K562 (cell line): Measurements from ENCODE around the gene SLC5A3. TPM values are rescaled to one million over a fixed set of nuclear protein-coding genes. Genes with fewer than 3 reads are reported as not detected.

Experiments
- ATAC-seq: fragments of 200-7000 bp; cut with Tn5 transposase; 3 replicates; pipeline ENCODE4 v1.9.1; 2020; ENCODE audit warnings: moderate library complexity
- BruUV-seq: library from RNA; stranded (reverse); fragments of 400-500 nt; replicated peaks from 2 replicates; lab custom pipeline; 2021; lab: Mats Ljungman, UMichigan
- CTCF ChIA-PET: fragments of 300-600 bp; formaldehyde crosslinking; extraction: SDS; loops from one replicate; lab custom pipeline; 2021; ENCODE audit warnings: low intra/inter-chr PET ratio; lab: Yijun Ruan, JAX
- POLR2A ChIA-PET: fragments of 300-600, 350-650 bp; sonication (Branson Sonifier 250); formaldehyde crosslinking; extraction: SDS; loops from one replicate; lab custom pipeline; 2021; ENCODE audit warnings: antibody characterized with exemption, inconsistent platforms; lab: Yijun Ruan, JAX
- DNase-seq, 4 experiments: peaks; one replicate each; pipeline versions ENCODE4 v3.0.0 to v3.0.0-alpha.2; 2011 to 2018; ENCODE audit warnings: low spot score in 3 of 4, mixed read lengths in 3 of 4; ENCODE audit errors: extremely low read depth in 1 of 4
- FAIRE-seq: peaks from 2 replicates; lab custom pipeline; 2011; peaks lifted over from hg19 to GRCh38; lab: Jason Lieb, UNC
- H2AFZ ChIP-seq: 2 replicates; pipeline ENCODE4 v1.6.0; 2011; ENCODE audit warnings: low read depth, low read length, control low read depth, inconsistent platforms
- H3K27ac ChIP-seq: fragments of 200-600 bp; 3 replicates; pipeline ENCODE4 v1.8.0; 2011; ENCODE audit warnings: low read depth, mild to moderate bottlenecking, control low read depth, inconsistent platforms, low read length, moderate library complexity, mixed read lengths; ENCODE audit errors: extremely low read depth
- H3K27me3 ChIP-seq, 2 experiments: fragments of 300-600 bp in 1 of 2; 2 replicates in 1 of 2; 3 replicates in 1 of 2; pipeline versions ENCODE4 v1.6.0 to v1.8.0; 2011; ENCODE audit warnings: inconsistent platforms in 2 of 2, low read length in 2 of 2, mild to moderate bottlenecking in 1 of 2, mixed read lengths in 1 of 2, moderate library complexity in 1 of 2; ENCODE audit not compliant: control insufficient read depth in 2 of 2, insufficient read depth in 2 of 2
- H3K36me3 ChIP-seq: fragments of 300-600 bp; 3 replicates; pipeline ENCODE4 v1.8.0; 2011; ENCODE audit warnings: mild to moderate bottlenecking, low read length, inconsistent platforms; ENCODE audit not compliant: control insufficient read depth, insufficient read depth
- H3K4me1 ChIP-seq, 2 experiments: fragments of 200-600 bp in 1 of 2; replicated peaks in 1 of 2; 2 replicates in 1 of 2; 3 replicates in 1 of 2; pipeline versions ENCODE4 v1.5.1 to v1.8.0; 2011; ENCODE audit warnings: inconsistent platforms in 2 of 2, low read length in 2 of 2, mild to moderate bottlenecking in 1 of 2, mixed read lengths in 1 of 2, moderate library complexity in 1 of 2; ENCODE audit not compliant: control insufficient read depth in 2 of 2, insufficient read depth in 2 of 2
- H3K4me2 ChIP-seq: 2 replicates; pipeline ENCODE4 v1.6.1; 2011; ENCODE audit warnings: low read length, control low read depth, inconsistent platforms, mixed read lengths; ENCODE audit not compliant: insufficient read depth
- H3K4me3 ChIP-seq: fragments of 200-600 bp; sonication (generic), shearing (Covaris generic); 2 replicates; pipeline ENCODE4 v1.5.1; 2016; ENCODE audit warnings: control low read depth, inconsistent platforms
- H3K79me2 ChIP-seq: fragments of 200-600 bp; 3 replicates; pipeline ENCODE4 v1.8.0; 2011; ENCODE audit warnings: low read length, inconsistent platforms; ENCODE audit not compliant: control insufficient read depth, insufficient read depth
- H3K9ac ChIP-seq, 2 experiments: 2 replicates each; pipeline versions ENCODE4 v1.6.0 to v1.6.1; 2011; ENCODE audit warnings: low read depth in 2 of 2, low read length in 2 of 2, control low read depth in 1 of 2, inconsistent platforms in 1 of 2, mild to moderate bottlenecking in 1 of 2, mixed read lengths in 1 of 2; ENCODE audit not compliant: insufficient read depth in 1 of 2
- H3K9me1 ChIP-seq: one replicate; pipeline ENCODE4 v1.6.0; 2011; ENCODE audit warnings: inconsistent platforms, mild to moderate bottlenecking, low read length, moderate library complexity; ENCODE audit not compliant: control insufficient read depth, insufficient read depth
- H3K9me3 ChIP-seq: replicated peaks from 2 replicates; pipeline ENCODE4 v1.5.1; 2011; ENCODE audit warnings: low read depth, low read length, inconsistent platforms; ENCODE audit not compliant: control insufficient read depth, insufficient read depth
- H4K20me1 ChIP-seq: replicated peaks from 2 replicates; pipeline ENCODE4 v1.6.1; 2011; ENCODE audit warnings: low read length, inconsistent platforms, mixed read lengths; ENCODE audit not compliant: control insufficient read depth, insufficient read depth
- BRF2 ChIP-seq: IDR thresholded peaks from 3 replicates; pipeline ENCODE4 v1.6.1; 2011; ENCODE audit warnings: borderline replicate concordance, mild to moderate bottlenecking; ENCODE audit not compliant: insufficient read length, insufficient read depth
- FOXP1 ChIP-seq: sonication (generic); formaldehyde crosslinking; IDR thresholded peaks from 2 replicates; pipeline ENCODE4 v1.8.0; 2022; ENCODE audit warnings: mild to moderate bottlenecking, missing genetic modification reagents
- GABPB2 ChIP-seq: fragments of 250-450 bp; sonication (Bioruptor Pico); conservative IDR thresholded peaks from 2 replicates; pipeline ENCODE4 v1.5.1; 2021; ENCODE audit warnings: mild to moderate bottlenecking
- HCFC1 ChIP-seq: IDR thresholded peaks from 2 replicates; pipeline ENCODE4 v1.6.1; 2012; ENCODE audit warnings: low read depth, low read length, improper control_type of control experiment
- MAZ ChIP-seq, 2 experiments: fragments of 450-650 bp in 1 of 2; sonication (generic) in 1 of 2; formaldehyde crosslinking; IDR thresholded peaks in 1 of 2; conservative IDR thresholded peaks in 1 of 2; 2 replicates each; pipeline versions ENCODE4 v1.4.0 to v1.5.0; 2020; ENCODE audit warnings: mild to moderate bottlenecking in 1 of 2, missing genetic modification reagents in 1 of 2
- MCM2 ChIP-seq: fragments of 450-650 bp; IDR thresholded peaks from 2 replicates; pipeline ENCODE4 v1.6.1; 2017; ENCODE audit warnings: low read depth, mild to moderate bottlenecking
- MIER1 ChIP-seq: fragments of 450-650 bp; IDR thresholded peaks from 2 replicates; pipeline ENCODE4 v1.6.1; 2016; ENCODE audit warnings: antibody characterized with exemption, mild to moderate bottlenecking, low read depth
- NFIC ChIP-seq: fragments of 450-650 bp; IDR thresholded peaks from 2 replicates; pipeline ENCODE4 v1.6.1; 2017; ENCODE audit warnings: mild to moderate bottlenecking, inconsistent platforms
- OTX1 ChIP-seq: fragments of 450-650 bp; formaldehyde crosslinking; IDR thresholded peaks from 2 replicates; pipeline ENCODE4 v1.4.0; 2022; ENCODE audit warnings: mild to moderate bottlenecking
- POLR3A ChIP-seq: IDR thresholded peaks from 2 replicates; pipeline ENCODE4 v1.6.1; 2011; ENCODE audit warnings: borderline replicate concordance, mild to moderate bottlenecking, moderate library complexity; ENCODE audit not compliant: insufficient read length, insufficient read depth; ENCODE audit errors: extremely low read depth
- RCOR1 ChIP-seq, 2 experiments: IDR thresholded peaks; 2 replicates each; pipeline ENCODE4 v1.6.1; 2012; ENCODE audit warnings: low read depth in 2 of 2, low read length in 2 of 2, borderline replicate concordance in 1 of 2, improper control_type of control experiment in 1 of 2
- RHOXF2B ChIP-seq: fragments of 250-450 bp; sonication (Bioruptor Pico); conservative IDR thresholded peaks from 2 replicates; pipeline ENCODE4 v1.5.1; 2021
- SMAD1 ChIP-seq: fragments of 150-350 bp; IDR thresholded peaks from 2 replicates; pipeline ENCODE4 v1.6.1; 2014; ENCODE audit warnings: low read length, low read depth; ENCODE audit not compliant: partially characterized antibody
- TAF9B ChIP-seq: fragments of 450-650 bp; IDR thresholded peaks from 2 replicates; pipeline ENCODE4 v1.6.1; 2018; ENCODE audit warnings: mild to moderate bottlenecking; ENCODE audit not compliant: partially characterized antibody
- TCF3 ChIP-seq: sonication (generic); formaldehyde crosslinking; IDR thresholded peaks from 2 replicates; pipeline ENCODE4 v1.4.0; 2020; ENCODE audit warnings: mild to moderate bottlenecking, missing genetic modification reagents
- THRAP3 ChIP-seq: fragments of 450-650 bp; IDR thresholded peaks from 2 replicates; pipeline ENCODE4 v1.6.1; 2016; ENCODE audit warnings: mild to moderate bottlenecking, inconsistent platforms, borderline replicate concordance
- WGBS: fragments of 100-300 bp; shearing (Covaris generic); methylation state at CpG from one replicate; pipeline ENCODE4 v1.1.6; 2016; ENCODE audit warnings: low coverage, mixed read lengths; ENCODE audit not compliant: insufficient coverage; ENCODE audit errors: missing lambda C conversion rate; 5-methylcytosine and 5-hydroxymethylcytosine counted together
- in situ Hi-C: fragments of 300-500 bp; cut with MboI; formaldehyde crosslinking; loops from 4 replicates; pipeline ENCODE4 v1.15.0; 2018; ENCODE audit warnings: inconsistent platforms, mixed read lengths
- intact Hi-C: fragments of 100-400 bp; cut with micrococcal nuclease; formaldehyde crosslinking; loops from 2 replicates; pipeline ENCODE4 v1.14.2; 2022
- polyA plus RNA-seq, 8 experiments: library from polyadenylated mRNA; depleted of rRNA in 4 of 8; stranded (reverse) in 5 of 8; unstranded in 3 of 8; fragments of >200 nt; fragmentation: Nextera tagmentation in 2 of 8; fragmentation: Illumina TruSeq in 1 of 8; extraction: Ambion mirVana in 2 of 8; extraction: Trizol in 1 of 8; gene quantifications; 2 replicates each; pipeline versions ENCODE4 v1.2.1 to v1.2.3, GENCODE V29; 2011 to 2014; ENCODE audit warnings: inconsistent platforms in 1 of 8, missing spikeins in 1 of 8
- total RNA-seq, 7 experiments: library from RNA; depleted of rRNA in 6 of 7; stranded (reverse); fragments of >200 nt in 6 of 7; fragmentation: Illumina TruSeq in 2 of 7; extraction: Trizol in 2 of 7; gene quantifications; 2 replicates each; pipeline versions ENCODE4 v1.2.1 to v1.2.3, GENCODE V29; 2011 to 2021; ENCODE audit warnings: low replicate concordance in 1 of 7
- TF ChIP-seq, protein P1 (sequence below): fragments of 450-650 bp; IDR thresholded peaks from 2 replicates; pipeline ENCODE4 v1.6.1; 2016
- TF ChIP-seq, protein P2 (sequence below): fragments of 250-450 bp; sonication (Bioruptor Pico); IDR thresholded peaks from 2 replicates; pipeline ENCODE4 v1.4.0; 2020; ENCODE audit warnings: mild to moderate bottlenecking

Gene SLC5A3
- total and polyA plus RNA-seq, 9 of the 15 experiments (the other 6 are each of a cell fraction or from before 2014, with no cell fraction given), result 2.9 to 20.6 (median 9.0) TPM

DNA sequence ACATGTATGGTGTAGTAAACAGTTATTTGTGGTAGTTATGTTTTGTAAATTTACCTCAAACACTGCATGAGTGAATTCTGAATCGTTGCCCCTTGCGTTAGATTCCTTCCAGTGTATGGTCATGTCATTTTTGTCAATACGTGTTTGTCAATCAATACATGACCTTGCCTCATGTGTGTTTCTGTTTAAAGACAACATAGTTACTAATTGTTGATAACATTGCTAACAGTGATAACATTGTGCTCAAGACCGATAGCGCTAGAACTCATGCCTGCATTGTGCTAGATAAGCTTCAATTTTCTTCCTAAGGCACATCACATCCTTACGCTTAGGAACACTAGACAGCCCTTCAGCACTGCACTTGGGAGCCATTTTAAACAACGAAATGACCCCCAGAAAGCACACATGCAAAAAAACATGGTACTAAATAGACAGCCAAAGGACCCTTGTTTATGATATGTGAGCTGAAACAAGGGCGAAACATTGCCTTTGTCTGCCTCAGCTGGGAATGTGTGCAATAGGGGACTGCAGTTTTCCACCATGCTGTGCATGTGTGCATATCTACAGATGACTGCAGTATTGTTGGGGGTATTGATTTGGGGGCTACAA, 37.3 kb downstream of the SLC5A3 start:
- DNase-seq (peak; percentile 61 to 84 (median 80)), FAIRE-seq (peak; percentile 83), ATAC-seq (peak; percentile 89)
- Histone ChIP-seq H4K20me1 (no peaks in the 10 kb centered on the region), H3K4me1 (peaks cover 7 to 49% of the 10 kb centered on the region in 2 experiments), H3K9me3 (no peaks in the 10 kb centered on the region), H3K4me3 (no peak overlapping the region), H3K27ac (peak overlapping the region; percentile 69), H2AFZ (peak overlapping the region; percentile 54), H3K36me3 (no peaks in the 10 kb centered on the region; the same call in 2 of the 3 replicates), H3K79me2 (peaks cover 66% of the 10 kb centered on the region), H3K27me3 (no peaks in the 10 kb centered on the region), H3K9ac (peak overlapping the region in 1 of 2 experiments; percentile 34; a peak in 1 of 4 replicates), H3K4me2 (peak overlapping the region; percentile 69), H3K9me1 (no peaks in the 10 kb centered on the region)
- no TSS peak for BruUV-seq
- in situ Hi-C loops (no loop called here), intact Hi-C loops (no loop called here)
- ChIA-PET POLR2A (interaction anchor here (0.6 to 1.8 kb wide), 9 partner anchors 10 to 402 kb away, joined by 3 to 10 read pairs (median 4); no protein-coding TSS in a partner anchor), CTCF (no interaction called here)
- WGBS, result 19% methylated on average over 8 of the region's 8 CpGs
- TF ChIP-seq, protein P1, sequence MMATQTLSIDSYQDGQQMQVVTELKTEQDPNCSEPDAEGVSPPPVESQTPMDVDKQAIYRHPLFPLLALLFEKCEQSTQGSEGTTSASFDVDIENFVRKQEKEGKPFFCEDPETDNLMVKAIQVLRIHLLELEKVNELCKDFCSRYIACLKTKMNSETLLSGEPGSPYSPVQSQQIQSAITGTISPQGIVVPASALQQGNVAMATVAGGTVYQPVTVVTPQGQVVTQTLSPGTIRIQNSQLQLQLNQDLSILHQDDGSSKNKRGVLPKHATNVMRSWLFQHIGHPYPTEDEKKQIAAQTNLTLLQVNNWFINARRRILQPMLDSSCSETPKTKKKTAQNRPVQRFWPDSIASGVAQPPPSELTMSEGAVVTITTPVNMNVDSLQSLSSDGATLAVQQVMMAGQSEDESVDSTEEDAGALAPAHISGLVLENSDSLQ, result peak; percentile 87
- peak; percentile 99 for TF ChIP-seq TCF3 (CRISPR knock-in tag)
- TF ChIP-seq BRF2, result no peak
- no peak for TF ChIP-seq POLR3A
- peak; percentile 78 for TF ChIP-seq SMAD1
- peak in 1 of 2 experiments; percentile 66; a peak in 2 of 4 replicates for TF ChIP-seq MAZ (CRISPR knock-in tag; conservative IDR thresholded peaks at IDR 0.05 in 1 of 2, IDR thresholded peaks at IDR 0.05 in 1 of 2)
- TF ChIP-seq NFIC, result peak; percentile 90
- no peak for TF ChIP-seq RHOXF2B
- no peak for TF ChIP-seq MCM2
- no peak for TF ChIP-seq TAF9B
- TF ChIP-seq, protein P2, sequence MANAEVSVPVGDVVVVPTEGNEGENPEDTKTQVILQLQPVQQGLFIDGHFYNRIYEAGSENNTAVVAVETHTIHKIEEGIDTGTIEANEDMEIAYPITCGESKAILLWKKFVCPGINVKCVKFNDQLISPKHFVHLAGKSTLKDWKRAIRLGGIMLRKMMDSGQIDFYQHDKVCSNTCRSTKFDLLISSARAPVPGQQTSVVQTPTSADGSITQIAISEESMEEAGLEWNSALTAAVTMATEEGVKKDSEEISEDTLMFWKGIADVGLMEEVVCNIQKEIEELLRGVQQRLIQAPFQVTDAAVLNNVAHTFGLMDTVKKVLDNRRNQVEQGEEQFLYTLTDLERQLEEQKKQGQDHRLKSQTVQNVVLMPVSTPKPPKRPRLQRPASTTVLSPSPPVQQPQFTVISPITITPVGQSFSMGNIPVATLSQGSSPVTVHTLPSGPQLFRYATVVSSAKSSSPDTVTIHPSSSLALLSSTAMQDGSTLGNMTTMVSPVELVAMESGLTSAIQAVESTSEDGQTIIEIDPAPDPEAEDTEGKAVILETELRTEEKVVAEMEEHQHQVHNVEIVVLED (CRISPR knock-in tag), result no peak
- peak in 1 of 2 experiments; percentile 94; a peak in 3 of 4 replicates for TF ChIP-seq RCOR1 (IDR thresholded peaks at IDR 0.05; ENCODE audit: borderline replicate concordance in 1 of 2, low read depth in 2 of 2, low read length in 2 of 2)
- TF ChIP-seq OTX1 (CRISPR knock-in tag), result no peak
- TF ChIP-seq HCFC1, result no peak
- TF ChIP-seq GABPB2 (CRISPR knock-in tag), result no peak
- TF ChIP-seq MIER1, result no peak
- no peak for TF ChIP-seq THRAP3
- TF ChIP-seq FOXP1 (CRISPR knock-in tag), result 0 out of 2 replicates have a peak, but pooled peaks have one; percentile 37
